ENCODE data around the gene FOXO6.

FOXO6 gene

DNA sequence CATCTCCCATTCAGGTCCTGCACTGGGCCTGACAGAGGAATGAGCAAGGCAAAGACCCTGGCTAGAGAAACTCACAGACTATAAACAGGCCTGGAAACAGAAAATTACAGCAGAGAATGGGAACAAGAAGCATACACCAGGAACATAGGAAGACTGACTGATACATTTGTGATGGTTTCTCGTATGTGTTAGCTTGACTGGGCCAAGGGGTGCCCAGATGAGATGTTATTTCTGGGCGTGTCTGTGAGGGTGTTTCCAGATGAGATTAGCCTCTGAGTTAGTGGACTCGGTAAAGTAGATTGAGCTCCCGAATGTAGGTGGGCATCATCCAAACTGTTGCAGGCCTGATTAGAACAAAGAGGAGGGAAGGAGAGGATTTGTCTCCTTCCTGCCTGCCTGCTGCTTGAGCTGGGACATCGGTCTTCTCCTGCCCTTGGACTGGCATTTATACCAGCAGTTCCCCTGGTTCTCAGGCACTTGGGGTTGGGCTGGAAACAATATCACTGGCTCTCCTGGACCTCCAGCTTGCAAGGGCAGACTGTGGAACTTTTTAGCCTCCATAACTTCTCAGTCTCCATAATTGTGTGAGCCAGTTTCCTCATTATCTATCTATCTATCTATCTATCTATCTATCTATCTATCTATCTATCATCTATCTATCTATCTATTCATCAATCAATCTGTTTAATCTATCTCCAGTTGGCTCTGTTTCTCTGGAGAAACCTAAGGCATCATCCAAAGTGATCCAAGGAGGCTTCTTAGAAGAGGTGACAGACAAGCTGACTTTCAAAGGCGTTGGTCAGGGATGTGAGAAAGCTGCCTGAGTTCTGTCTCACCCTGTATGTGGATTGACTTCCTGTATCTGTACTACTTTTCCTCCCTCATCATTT, 9.7 kb upstream of the FOXO6 start:
- DNase-seq (ENCODE audit: low read depth in 2 of 2): no peak

DNA sequence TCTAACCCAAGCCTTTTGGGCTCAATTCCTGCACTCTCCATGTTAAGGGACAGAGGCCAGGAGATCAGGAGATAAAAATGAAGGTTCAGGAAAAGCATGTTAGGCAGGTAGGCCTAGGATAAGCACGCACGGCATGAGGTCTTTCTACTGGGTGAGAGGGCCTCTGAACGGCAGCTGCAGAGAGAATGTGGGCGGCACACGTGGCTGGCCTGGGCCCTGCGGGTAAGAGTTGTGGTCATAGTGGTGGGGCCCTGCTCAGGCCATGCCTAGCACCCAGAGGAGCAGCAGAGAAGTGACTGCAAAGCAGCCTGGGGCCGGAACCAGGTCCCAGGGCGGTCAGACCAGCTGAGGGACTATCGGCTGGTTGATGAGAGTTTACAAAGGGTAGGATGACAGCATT, 7.5 kb upstream of the FOXO6 start:
- DNase-seq (ENCODE audit: low read depth in 2 of 2): no peak

DNA sequence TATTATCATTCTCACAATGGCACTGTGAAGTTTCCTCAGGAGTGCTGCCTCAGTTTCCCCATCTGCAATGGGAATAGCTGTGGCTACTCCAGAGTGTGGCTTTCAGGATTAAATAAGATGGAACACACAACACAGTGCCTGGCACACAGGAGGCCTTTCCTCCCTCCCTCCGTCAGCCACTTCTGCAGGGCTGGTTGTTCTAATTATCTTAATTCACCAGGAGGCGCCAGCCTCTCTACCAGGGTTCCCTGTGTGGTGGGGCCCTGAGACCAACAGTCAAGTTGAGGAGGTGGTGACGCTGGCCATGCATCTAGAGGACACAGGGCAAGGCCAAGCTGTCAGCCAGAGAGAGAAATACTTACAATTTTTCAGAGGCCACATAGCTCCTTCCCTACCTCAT, 6.3 kb upstream of the FOXO6 start:
- no peak for DNase-seq (ENCODE audit: low read depth in 2 of 2)

DNA sequence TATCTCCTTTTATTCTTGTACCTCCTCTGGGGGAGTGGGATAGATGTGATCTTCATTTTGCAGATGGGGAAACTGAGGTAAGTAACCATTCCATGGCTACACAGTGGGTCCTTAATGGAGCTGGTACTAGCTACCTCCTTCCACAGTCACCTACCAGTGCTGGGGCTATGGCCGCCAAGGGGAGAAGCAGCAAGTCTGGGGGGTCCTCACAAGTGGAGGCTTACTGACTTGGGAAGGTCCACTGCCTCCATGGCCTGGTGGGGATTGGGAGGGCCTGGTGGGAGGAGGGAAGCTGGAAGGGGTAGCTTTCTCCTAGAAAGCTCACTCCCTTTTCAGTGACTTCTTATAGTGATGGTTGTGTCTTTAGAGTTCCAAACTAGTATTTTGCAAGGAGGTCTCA, 5.9 kb upstream of the FOXO6 start:
- no peak for DNase-seq (ENCODE audit: low read depth in 2 of 2)

DNA sequence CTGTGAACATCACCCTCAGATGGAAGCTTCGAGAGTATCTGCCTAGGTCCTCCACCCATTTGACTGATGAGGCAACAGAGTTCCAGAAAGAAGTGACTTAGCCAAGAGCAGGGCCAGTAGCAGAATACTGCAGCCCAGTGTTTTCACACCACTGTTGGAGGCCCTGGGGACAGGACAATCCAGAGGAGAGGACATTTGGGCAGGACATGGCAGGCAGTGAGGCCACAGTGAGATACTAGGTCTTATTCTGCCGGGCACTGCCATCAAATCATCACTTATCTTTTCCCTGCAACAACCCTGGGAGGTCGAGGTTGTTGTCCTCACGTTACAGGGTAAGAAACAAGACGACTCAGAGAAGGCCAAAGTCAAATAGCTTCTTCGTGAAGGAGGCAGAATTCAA, 5.5 kb upstream of the FOXO6 start:
- DNase-seq (ENCODE audit: low read depth in 2 of 2): no peak

DNA sequence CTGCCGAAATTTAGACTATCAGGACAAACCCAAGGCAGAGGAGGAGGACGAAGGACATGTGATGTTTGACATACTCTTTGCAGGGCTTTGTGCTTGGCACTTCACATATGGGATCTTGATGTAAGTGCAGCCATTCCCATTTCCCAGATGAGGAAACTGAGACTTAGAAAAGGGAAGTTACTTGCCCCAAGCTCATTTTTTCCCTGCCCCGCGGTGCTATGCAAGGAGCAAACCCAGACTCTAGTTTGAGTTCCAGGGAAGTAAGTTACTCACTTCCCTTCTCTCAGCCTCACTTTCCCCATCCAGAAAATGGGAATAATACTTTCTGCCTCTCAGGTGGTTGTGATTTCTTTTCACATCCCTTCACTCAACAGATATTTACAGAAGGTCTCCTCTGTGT, 4.5 kb upstream of the FOXO6 start:
- DNase-seq (ENCODE audit: low read depth in 2 of 2): no peak

DNA sequence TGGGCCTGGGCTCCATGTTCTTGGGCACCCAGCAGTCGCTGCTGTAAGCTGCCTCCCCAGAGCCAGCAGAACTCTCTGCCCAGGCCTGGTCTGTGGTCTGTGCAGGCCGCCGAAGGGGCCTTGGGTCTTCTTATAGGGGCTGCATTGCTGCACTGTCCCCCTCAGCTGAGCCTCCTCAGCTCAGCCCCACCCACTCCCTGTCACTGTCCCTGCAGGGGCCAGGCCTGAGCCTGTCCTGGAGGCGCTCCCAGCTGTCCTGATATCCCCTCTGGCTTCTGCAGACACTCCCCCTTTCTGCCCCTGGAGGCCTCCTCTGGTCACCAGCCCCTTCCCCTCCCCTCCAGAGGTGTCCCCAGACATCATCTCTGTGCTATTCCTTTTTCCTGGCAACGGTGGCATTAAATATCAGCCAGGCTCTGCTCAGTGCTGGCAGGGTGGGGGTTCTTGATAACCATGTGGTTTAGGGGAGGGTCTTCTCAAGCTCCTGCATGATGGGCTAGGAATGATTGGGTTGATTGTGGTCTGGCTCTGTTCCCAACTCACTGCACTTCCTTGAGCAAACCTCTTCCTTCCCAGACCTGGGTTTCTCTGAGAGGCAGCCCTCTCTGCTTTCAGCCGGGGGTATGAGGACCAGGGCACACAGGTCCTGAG, 3.7 kb upstream of the FOXO6 start:
- no peak for DNase-seq (ENCODE audit: low read depth in 2 of 2)

DNA sequence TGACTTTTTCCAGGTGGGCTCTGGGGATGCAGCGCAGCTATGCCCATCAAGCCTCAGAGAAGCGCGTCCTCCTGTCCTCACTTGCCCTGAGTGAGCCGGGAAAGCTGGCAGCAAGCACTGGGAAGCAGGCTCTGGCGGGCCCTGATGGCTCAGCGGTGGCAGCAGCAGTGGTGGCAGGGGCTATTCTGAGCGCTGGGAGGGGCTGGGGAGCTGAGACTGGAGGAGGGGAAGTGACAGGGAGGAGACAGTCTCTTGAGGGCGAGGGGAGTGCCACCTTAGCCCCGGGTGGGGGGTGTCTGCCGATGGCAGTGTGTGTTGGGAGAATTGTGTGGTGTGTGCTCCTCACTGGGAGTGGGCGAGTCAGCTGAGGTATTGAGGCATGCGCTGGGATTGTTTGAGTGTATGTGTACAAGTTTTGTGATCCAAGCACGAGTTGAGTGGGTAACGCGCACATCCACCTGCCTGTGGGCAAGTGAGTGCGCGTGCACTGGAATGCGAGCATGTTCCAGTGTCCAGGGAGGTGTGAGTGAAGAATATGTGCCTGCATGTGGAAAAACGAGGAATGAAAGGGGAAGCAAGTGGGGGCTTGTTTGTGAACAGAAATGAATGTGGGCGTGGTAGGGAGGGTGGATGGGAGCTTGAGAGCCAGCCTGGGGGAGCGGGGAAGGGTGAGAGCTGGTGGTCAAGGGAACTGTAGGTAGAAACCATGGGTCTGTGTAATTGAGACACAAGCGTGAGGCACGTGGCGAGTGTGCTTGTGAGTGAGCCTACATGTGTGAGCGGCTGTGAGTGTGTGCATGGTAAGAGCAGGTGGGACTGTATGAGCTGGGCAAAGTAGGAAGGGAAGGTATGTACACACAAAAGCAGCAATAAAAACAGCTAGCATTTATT, 2.9 kb upstream of the FOXO6 start:
- DNase-seq (ENCODE audit: low read depth in 2 of 2): no peak

DNA sequence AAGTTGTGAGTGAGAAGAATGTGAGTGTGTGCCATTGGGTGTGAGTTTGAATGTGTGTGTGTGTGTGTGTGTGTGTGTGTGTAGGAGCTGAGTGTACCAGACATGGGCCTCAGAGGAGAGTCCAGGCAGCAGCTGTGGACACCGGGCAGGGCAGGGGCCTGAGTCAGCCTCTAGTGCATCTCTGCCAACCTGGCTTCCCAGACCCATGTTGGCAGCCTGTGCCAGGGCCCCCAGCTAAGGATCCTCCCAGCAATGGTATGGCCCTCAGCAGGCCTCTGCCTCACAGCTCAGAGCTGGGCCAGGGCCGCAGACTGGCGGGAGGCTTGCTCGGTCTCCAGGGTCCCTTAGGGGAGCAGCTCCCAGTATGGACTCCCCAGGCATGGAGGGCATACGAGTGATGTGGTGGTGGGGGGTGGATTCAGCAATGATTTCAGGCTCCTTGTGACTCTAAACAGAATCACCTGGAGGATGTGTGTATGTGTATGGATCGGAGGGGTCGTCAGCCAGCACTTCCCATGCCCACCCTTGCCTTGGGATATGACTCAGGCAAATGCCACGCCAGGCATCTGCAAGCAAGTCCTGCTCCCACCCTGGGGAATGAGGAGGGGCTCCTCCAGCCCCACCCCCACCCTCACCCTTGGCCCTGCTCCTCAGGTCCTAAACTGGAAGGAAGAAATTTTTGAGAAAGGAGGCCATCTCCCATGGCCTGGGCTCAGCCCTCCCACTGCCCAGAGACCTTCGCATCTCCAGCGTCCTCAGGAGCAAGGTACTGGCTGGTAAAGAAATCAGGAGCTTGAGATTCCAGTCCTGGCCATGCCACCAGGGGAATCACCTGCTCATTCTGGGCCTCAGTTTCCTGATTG, 1.8 kb upstream of the FOXO6 start:
- no peak for DNase-seq (ENCODE audit: low read depth in 2 of 2)

DNA sequence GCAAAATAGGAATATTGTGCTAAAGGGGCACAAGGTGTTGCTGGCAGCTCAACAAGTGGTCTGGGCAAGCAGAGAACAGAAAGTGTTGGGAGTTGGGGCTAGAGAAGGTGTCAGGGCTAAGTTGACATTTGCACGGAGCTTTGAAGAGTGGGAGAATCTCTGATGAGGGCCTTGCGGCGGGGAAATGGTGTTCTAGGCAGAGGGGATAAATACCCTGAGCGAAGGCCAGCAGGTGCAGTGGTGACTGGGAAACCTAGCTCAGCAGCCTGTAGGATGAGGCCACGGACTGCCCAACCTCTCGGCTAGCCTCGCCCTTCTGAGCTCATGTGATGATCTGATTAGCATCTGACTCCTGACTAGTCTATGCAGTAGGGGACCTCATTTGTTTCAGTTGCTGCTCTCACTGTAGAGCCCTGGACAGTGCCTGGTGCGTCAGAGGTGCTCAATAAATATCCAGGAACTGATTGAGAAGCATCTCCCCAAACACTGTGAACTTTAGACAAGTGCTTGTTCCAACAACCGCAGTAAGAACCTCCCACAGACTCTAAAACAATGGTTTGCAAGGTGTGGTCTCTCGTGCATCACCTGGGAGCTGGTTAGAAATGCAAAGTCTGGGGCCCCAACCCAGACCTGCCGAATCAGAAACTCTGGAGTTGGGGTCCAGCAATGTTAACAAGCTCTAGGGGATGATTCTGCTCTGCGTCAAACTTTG, 1.0 kb upstream of the FOXO6 start:
- DNase-seq (ENCODE audit: low read depth in 2 of 2): no peak

DNA sequence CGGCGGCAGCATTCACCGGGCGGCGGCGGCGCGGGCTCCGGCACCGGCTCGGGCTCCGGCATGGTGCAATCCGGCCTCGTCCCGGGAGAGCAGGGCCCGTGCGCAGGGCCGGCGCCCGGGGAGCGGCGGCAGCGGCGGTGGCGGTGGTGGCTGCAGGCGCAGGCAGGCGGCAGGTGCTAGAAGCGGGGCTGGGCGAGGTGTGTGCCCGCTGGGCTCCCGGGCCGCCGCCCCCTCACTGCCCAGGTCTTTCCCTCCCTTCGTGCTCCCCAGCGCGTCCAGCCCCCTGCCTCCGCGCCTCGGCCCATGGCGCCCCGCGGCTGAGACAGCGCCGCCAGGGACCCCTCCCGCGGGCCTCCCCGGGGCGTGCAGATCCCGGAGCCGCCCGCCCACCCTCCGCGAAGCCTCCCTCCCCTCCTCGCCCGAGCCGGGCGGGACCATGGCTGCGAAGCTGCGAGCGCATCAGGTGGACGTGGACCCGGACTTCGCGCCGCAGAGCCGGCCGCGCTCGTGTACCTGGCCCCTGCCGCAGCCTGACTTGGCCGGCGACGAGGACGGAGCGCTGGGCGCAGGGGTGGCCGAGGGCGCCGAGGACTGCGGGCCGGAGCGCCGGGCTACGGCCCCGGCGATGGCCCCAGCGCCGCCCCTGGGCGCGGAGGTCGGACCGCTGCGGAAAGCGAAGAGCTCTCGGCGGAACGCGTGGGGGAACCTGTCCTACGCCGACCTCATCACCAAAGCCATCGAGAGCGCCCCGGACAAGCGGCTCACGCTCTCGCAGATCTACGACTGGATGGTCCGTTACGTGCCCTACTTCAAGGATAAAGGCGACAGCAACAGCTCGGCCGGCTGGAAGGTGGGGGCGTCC, 492 bp downstream of the FOXO6 start:
- no peak for DNase-seq (ENCODE audit: low read depth in 2 of 2)

DNA sequence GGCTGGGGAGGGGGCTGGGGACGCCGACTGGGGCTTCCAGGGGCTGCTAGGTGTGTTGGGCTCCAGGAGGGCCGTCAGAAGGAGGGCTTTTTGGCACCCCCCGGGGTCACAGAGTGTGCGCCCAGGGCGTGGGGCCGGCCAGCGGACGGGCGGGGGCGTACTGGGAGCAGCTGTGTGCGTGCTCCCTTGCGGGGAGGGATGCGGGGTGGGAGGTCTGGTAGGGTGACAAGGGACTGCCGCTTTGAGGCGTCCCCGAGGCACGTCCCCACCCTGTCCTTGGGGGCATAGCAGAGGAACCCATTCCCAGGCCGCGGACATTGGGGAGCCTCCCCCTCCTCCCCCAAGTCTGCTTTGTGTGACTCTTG, 1.1 kb downstream of the FOXO6 start:
- DNase-seq (ENCODE audit: low read depth in 2 of 2): no peak

DNA sequence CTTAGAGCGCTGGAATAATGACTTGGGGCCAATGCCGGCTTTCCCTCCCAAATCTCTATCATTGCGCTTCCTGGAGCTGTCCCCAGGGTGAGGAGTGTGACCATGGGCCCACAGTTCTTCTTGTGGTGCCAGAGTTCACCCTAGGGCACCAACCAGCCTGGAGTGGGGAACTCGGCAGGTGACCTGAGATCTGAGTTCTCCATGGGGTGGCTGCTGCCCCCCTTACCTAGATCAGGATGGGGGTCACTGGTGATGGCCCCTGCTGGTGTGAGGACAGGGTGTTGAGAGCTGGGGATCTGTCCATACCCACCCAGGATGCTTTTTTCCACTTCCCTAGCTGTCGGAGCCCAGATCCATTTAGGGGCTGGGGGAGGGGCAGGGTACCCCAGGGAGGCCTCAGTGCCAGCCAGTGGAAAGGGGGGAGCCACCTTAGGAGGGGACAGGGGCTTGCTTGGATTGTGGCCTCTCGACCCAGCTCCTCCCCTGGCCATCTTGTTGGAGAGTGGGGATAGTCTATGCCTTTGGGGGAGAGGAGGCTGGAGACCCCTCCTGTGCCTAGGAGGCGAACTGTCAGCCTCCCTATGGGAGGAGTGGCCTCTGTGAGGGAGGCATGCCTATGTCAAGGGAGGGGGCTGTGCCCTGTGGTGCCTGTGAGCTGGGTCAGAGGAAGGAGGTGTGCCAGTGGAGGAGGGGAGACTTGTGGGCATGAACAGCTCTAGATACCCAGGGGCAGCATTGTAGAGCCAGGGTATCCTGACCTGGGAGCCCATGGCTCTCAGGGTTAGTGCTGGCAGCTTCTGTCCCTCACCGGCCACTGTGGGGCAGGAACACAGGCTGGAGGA, 1.7 kb downstream of the FOXO6 start:
- DNase-seq (ENCODE audit: low read depth in 2 of 2): no peak

DNA sequence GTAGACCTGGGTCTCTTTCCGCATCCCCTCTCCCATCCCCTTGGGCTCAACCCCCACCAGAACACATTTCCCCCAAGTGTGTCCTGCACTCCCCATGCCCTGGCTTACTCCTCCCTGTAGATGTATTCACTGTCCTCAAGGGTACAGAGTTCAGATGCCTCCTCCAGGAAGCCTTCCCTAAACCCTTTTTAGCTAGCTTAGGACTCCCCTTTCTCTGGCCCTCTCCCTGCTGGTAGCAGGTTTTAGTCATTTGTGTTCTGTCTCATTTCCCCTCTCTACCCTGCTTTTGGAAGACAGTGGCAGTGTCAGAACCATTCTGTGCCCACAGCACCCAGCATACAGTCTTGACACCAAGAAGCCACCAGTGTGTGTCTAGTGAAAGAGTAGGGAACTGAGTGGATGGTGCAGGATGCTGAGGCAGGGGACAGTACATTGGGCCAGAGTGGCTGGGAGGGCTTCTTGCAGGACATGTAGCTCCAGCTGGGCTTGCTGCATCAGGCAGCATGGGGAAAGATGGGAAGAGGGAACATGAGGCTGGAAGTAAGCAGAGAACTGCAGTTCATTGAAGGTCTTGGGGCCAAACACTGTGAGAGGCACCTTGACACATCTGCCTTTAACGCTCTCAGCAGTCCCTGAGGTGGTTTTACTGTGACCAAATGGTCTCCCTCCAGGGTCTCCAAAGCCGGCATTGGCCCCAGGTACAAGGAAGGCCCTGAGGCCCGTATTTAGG, 2.5 kb downstream of the FOXO6 start:
- DNase-seq (ENCODE audit: low read depth in 2 of 2): no peak

DNA sequence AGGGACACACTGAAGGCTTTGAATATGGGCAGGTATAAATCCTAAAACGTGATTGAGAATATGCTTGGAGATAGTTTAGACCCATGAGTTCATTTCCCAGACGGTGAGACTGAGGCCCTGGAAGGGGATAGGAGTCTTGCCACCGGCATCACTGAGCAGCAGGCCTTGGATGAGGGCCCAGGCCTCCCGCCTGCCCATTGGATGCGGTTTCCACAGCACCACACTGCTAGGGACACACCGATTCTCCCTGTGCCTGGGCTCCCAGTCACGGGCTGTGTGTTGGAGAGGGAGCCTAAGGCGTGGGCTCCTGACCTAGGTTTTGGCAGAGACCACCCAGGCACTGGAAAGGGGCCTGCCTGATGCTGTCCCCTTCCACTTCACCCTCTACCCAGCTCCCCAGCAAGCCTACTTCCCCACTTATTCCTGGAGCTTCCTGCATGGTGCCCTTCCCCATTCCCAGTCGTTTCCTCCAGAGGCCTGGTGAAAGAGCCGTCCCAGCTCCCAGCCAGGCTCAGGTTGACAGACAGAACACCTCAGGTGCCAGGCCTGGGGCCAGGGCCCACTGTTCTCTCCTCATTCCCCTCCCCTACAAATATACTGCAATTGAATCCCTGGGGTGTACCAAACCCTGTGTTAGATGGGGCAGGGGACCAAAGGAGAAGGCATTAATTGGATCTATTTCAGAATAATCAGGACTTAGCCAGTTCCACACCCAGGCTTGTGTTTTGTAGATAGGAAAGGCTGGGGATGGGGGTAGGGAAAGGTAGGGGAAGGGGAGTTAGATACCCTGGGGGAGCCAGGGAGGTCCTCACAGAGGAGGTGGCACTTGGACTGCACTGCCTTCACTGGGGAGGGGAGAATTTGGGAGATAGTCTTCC, 3.4 kb downstream of the FOXO6 start:
- no peak for DNase-seq (ENCODE audit: low read depth in 2 of 2)

DNA sequence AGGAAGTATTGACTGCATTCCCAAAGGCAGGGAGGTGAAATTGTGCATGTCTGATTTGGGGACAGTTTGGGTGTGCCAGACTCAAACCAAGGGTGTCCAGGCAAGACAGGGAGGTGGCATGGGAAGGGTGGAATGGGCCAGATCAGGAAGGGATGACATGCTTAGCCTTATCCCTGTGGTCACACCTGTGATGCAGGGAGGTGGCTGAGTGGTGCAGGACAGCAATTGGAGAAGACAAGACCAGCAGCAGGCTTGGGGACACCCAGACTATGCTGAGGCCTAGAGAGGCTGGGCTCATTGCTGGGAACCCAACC, 4.0 kb downstream of the FOXO6 start:
- DNase-seq (ENCODE audit: low read depth in 2 of 2): no peak

DNA sequence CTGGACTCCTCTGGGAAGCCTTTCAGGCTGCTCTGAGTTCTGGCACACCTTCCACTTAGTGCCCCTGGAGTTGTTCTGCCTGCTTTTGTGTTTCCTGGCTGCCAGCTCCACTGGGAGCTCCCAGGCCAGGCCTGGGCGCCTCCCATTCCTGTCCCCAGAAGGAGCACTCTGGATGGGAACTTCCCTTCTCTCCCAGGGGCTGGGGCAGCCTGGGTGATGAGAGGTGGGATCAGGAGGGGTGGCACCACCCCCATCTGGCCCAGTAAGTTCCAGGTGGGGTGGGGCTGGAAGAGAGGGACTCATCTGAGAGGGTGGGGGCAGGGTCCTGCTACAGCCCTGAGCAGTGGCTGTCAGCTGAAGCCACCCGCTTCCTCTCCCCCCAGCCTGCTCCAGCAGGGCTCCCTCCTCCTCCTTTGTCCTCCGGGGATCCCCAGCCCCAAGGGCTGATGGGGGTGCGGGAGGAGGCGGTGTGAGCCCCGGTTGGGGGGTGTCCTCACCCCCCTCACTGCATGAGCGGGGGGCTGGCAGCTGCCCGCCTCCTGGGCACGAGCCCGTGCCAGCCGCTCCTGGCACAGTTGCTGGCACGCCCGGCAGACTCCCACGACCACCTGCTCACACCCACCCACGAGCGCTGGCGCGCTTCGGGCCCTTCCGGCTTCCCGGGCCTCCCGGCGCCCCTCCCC, 4.7 kb downstream of the FOXO6 start:
- DNase-seq (ENCODE audit: low read depth in 2 of 2): no peak

All from stimulated activated CD8-positive, alpha-beta memory T cell treated with anti-CD3 and anti-CD28 coated beads, Interleukin-15, amount 100 ng/mL, for 4 hours (primary cell).